HG03469 (cell line): ENCODE measurements around the gene WNT11.

Source experiments
- ATAC-seq: cut with Tn5 transposase; IDR thresholded peaks from one replicate; pipeline ENCODE4 v1.9.1; 2021; ENCODE audit warnings: mild to moderate bottlenecking, moderate library complexity, moderate number of reproducible peaks; ENCODE audit not compliant: unreplicated experiment

WNT11 gene

GRCh38 chr11:76158394-76159302 lies 47.7 kb downstream of the WNT11 start:
- no peak for ATAC-seq

- no peak for ATAC-seq
Observed at GRCh38 chr11:76157891-76158290, 48.4 kb downstream of the WNT11 start.

GRCh38 chr11:76156971-76157427 lies 49.3 kb downstream of the WNT11 start:
- ATAC-seq = no peak

- ATAC-seq = no peak
Observed at GRCh38 chr11:76155500-76156227, 50.6 kb downstream of the WNT11 start.

- no peak for ATAC-seq
Observed at GRCh38 chr11:76153571-76153923, 52.8 kb downstream of the WNT11 start.

- ATAC-seq = no peak
Observed at GRCh38 chr11:76152741-76153570, 53.3 kb downstream of the WNT11 start.

- peak; percentile 52 for ATAC-seq
Observed at GRCh38 chr11:76152086-76152681, 54.1 kb downstream of the WNT11 start.

- no peak for ATAC-seq
Observed at GRCh38 chr11:76151556-76152085, 54.7 kb downstream of the WNT11 start.

GRCh38 chr11:76150141-76150540 lies 56.2 kb downstream of the WNT11 start:
- no peak for ATAC-seq

GRCh38 chr11:76149713-76150112 lies 56.6 kb downstream of the WNT11 start:
- no peak for ATAC-seq

GRCh38 chr11:76148941-76149613 lies 57.2 kb downstream of the WNT11 start:
- no peak for ATAC-seq

- ATAC-seq = no peak
Observed at GRCh38 chr11:76148231-76148630, 58.1 kb downstream of the WNT11 start.

GRCh38 chr11:76147106-76147740 lies 59.1 kb downstream of the WNT11 start:
- ATAC-seq = no peak

- no peak for ATAC-seq
Observed at GRCh38 chr11:76143274-76143673, 63.0 kb downstream of the WNT11 start.

GRCh38 chr11:76141901-76142588 lies 64.3 kb downstream of the WNT11 start:
- ATAC-seq = no peak

GRCh38 chr11:76140912-76141574 lies 65.3 kb downstream of the WNT11 start:
- ATAC-seq = no peak

- no peak for ATAC-seq
Observed at GRCh38 chr11:76139314-76139713, 67.0 kb downstream of the WNT11 start.
